GM18508 (cell line): ENCODE results near the gene LACC1.

Experiments
- ATAC-seq: cut with Tn5 transposase; IDR thresholded peaks from one replicate; pipeline ENCODE4 v1.9.1; 2021; ENCODE audit warnings: moderate number of reproducible peaks; ENCODE audit not compliant: insufficient read depth, unreplicated experiment

LACC1 gene

GRCh38 chr13:43881580-43881979, 1.9 kb downstream of the LACC1 start:
- no peak for ATAC-seq

DNA sequence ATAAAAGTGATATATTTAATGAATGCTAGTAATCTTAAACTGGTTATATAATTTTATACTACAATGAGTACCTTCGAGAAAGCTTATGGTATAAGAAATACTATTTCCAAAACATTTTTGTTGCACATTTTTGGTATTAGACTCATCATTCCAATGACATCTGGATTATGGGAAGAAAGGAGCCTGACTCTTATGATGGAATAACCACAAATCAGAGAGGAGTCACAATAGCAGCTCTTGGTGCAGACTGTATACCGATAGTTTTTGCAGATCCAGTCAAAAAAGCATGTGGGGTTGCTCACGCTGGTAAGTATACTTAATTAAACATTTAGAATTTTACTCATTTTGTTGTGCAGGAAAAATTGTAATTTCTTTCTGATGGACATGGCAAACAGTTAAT, 3.9 kb downstream of the LACC1 start:
- no peak for ATAC-seq

DNA sequence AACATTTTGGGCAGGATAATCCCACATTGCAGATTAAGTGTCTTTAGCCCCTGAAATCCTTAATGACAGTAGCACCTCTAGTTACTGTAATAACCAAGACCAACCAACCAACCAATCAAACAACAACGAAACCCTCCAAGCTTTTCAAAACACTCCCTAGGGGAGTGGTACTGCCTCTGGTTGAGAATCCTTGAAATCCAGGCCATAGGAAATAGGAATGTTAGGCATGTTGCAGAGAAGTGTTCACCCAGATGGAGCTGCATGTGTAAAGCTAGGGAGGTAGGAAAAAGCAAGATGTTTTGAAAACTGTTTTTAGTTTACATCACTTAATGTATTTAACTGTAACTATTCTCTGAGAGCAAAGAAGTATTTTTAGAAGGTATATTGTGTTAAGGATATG, 4.5 kb downstream of the LACC1 start:
- ATAC-seq: no peak

- ATAC-seq: no peak
Observed at GRCh38 chr13:43894438-43894837, 14.7 kb downstream of the LACC1 start.

- no peak for ATAC-seq
Observed at GRCh38 chr13:43895940-43896339, 16.2 kb downstream of the LACC1 start.

DNA sequence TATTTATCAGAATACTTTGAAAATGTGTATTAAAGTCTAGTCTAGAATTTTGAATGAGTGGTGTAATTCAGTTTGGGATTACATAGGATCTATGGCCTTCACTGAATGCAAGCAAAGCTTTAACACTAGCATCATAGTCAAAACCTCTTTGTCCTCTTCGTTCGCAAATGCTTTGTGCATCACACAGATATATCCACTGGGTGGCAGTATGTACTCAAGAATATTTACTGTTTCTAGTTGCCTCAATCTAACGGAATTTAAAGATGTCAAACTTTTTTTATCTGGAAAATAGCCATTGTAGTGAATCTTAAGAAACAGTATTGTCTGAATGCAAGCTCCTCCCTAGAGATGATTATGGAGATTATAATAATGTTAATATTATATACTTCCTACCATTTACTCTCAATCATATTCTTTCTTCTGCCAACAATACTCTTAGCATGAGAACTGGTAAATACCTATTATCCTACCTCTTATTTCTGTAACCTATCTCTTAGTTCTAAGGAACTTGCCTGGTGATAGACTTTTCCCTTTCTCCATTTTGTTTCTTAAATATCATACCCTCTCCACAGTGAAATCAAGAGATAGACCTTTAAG, 25.8 kb downstream of the LACC1 start:
- ATAC-seq: no peak

DNA sequence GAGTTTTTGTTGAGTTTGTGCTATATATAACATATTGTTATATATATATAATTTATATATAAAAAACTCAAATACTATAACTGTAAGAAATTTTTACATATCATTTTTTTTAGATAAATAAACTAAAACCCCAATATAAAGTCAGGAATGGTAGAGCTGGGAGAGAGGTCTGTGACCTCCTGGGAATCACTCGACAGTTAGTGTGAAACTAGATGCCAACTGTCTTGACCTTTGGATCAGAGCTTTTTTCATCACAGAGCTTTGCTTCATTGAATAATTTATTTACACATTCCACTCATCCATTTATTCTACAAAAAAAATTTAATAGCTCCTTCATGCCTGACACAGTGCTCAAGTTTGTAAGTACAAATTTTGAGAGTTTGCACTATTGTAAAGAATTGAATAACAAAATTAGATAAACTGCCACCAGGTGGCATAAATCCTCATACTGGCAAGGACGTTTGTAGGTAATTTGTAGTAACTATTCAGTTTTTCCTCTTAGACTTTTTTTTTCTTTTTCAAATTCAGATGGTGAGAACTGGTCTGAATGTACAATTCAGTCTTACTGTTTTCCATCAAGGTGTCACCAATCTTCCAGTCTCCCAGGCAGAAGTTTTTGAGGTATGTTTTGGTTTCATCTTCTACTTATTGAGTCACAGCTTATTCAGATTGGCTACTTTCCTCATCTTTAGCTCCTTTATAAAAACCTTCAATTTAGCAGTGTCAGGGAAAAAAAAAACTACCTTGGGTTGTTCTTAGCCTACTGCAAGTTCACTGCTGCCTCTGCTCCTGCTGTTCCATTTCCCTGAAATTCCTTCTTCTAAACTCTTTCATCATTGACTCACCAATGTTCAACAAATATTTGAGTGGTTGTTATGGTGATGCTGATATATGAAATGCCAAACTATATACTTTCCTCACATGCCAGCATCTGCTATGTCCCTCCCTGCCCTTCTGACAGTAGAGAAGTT, 28.7 kb downstream of the LACC1 start:
- no peak for ATAC-seq

GRCh38 chr13:43910856-43911255, 31.2 kb downstream of the LACC1 start:
- no peak for ATAC-seq

DNA sequence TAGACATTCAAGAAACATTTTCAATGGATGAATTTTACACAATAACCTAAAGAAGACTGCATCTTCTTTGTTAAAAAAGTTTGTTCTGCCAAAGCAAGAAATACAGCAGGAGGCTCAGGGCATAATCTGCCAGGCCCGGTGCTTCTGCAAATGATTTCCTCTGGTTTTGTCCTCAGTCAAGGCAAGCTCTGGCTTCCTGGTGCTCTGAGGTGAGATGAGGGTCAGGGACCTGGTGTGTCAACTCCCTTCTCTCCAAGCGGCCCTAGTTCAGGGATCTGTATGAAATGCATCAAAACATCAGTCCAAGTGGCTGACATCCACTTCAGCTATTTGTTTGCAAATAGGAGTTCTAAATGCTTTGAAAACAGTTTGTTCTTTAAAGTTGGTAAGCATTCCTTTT, 31.6 kb downstream of the LACC1 start:
- ATAC-seq: no peak

- no peak for ATAC-seq
Observed at GRCh38 chr13:43911871-43912270, 32.2 kb downstream of the LACC1 start.

DNA sequence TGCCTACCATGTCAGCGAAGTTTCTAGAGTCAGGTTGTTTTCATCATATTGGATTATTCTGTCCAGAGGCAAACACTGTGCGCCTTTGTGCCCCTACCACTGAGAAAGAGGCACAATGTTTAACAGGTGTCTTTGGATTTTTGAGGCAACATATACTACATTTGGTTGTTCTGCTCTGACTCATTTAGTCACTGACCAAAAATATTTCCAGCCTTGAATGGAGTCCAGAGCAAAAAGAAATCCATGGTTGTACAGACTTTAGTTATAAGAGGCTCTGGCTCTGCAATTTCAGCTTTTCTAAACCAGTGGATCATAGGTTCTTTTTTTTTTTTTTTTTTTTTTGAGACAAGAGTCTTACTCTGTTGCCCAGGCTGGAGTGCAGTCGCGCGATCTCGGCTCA, 35.7 kb downstream of the LACC1 start:
- no peak for ATAC-seq

- ATAC-seq: no peak
Observed at GRCh38 chr13:43916828-43917227, 37.1 kb downstream of the LACC1 start.

DNA sequence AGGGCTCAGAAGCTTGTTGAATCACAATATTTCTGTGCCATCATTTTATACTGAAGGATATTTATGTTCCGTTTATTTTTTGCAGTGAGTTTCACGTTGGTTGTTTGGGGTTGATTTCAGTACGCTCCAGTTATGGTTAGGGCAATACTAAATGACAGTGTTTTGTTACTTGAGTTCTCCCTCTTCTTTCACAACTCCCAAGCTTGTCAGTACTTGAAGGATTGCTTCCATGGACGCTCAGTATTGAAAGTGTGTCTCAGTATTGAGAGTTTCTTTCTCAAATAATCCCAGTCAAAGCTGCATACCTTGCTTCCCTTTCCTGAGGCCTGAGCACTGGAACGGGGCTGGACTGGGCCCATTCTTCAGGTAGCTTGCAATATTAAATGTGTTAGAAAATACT, 38.9 kb downstream of the LACC1 start:
- no peak for ATAC-seq

GRCh38 chr13:43920965-43921674, 41.4 kb downstream of the LACC1 start:
- no peak for ATAC-seq

- peak; percentile 96 for ATAC-seq
Observed at GRCh38 chr13:43924549-43925245, 45.0 kb downstream of the LACC1 start.

DNA sequence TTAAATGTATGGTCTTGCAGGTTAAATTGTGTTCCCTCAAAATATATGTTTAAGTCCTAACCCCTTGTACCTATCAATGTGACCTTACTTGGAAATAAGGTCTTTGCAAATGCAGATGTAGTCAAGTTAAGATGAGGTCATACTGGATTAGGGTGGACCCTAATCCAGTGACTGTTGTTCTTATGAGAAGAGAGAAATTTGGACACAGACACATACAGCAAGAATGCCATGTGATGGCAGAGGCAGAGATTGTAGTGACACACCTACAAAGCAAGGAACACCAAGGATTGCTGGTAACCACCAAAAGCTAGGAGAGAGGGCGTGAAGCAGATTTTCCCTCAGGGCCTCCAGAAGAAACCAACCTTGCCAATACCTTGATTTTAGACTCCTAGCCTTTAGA, 50.2 kb downstream of the LACC1 start:
- no peak for ATAC-seq

DNA sequence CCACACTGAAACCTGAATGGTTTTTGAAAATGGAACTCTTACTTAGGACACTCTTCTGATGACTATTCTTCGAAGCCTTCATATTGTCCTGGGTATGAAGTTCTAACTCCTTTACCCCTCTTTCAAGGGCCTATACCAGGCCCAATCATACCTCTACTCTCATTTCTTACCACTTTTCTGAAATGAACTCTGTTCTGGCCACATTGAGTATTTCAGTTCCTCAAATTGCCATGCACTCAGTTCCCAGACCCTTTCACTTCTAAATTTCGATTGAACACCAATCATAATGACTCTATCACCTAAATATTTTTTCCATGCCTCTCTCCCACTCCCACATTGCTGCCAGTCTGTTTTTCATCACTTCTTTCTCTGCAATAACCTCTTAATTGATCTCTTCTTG, 53.7 kb downstream of the LACC1 start:
- peak; percentile 99 for ATAC-seq

- no peak for ATAC-seq
Observed at GRCh38 chr13:43934273-43934672, 54.6 kb downstream of the LACC1 start.

- no peak for ATAC-seq
Observed at GRCh38 chr13:43935878-43936277, 56.2 kb downstream of the LACC1 start.

DNA sequence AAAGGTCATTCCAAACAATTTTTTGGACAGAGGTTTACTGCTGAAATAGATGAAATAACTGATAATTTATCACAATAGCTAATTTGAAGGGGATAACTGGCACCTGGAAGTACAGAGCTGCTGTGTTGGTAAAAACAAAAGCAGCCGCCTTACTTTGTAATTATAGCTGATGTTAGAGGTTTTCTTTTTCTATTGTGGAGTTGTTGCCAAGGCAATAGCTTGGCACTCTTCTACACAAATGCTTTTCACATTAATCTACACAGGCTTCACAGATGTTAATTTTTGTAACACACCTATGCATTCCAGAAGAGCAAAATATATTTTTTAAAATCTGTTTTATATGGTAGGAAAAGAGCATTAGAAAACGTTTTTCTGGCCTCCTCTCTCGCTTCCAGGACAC, 56.9 kb downstream of the LACC1 start:
- no peak for ATAC-seq

DNA sequence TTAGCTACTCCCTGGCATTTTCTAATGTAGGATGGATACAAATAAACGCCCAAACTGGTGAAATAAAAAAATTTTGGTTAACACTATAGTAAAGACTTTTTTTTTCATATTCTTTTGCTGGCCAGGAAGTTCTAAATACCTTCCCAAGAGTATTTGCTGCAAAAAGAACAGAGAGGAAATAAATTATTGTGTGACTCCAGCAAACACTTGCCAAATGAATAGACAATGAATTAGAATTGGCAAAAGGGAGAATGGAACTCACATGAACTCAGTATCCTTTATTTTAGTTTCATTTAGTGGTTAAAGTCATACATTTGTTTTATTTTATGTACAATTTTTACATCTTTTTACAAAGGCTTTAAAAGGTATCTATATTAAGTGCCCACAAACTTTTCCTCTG, 58.1 kb downstream of the LACC1 start:
- ATAC-seq: no peak
